GM18907 (cell line): ENCODE results near the gene ASPSCR1.

Source experiments
- ATAC-seq: cut with Tn5 transposase; IDR thresholded peaks from one replicate; pipeline ENCODE4 v1.9.1; 2021; ENCODE audit warnings: mild to moderate bottlenecking, moderate library complexity; ENCODE audit not compliant: unreplicated experiment

ASPSCR1 gene

DNA sequence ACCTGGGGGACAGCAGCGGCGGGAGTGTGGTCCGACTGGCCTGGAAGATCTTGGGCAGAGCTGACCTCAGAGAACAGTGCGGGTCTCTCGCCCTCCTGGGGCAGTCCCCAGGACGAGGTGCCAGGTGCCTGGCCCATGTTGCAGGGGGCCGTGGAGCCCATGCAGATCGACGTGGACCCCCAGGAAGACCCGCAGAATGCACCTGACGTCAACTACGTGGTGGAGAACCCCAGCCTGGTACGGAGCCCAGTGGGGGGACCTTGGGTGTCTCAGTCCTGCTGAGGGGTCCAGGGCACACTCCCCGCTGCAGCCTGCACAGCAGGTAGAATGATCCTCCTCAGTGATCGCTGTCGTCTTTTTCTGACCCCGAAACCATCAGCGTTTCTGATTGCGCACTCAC lies 75.7 kb downstream of the ASPSCR1 start:
- no peak for ATAC-seq

DNA sequence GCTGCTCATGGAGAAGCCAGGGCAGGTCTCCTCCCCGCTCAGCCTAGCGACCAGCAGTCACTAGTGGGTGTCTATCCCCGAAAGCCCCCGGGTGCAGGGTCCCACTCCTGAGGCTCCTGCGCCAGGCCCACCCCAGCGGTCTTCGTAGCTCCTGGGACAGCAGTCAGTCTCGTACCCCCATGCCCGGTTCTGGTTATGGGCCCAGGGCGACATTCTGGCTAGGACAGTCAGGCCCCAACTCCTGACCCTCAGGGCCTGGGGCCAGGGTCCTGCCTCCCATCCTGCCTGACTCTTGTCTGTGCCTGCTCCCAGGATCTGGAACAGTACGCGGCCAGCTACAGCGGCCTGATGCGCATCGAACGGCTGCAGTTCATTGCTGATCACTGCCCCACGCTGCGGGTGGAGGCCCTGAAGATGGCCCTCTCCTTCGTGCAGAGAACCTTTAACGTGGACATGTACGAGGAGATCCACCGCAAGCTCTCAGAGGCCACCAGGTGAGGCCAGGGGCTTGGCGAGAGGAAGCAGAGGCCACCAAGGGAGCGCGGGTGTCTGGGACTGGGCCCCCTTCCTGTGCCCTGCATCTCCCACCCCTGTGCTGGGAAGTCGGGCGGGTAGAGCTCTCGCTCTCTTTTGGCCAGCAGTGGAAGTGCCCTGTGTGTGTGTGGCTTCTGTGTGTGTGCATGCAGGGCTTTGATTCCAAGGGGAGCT lies 76.3 kb downstream of the ASPSCR1 start:
- ATAC-seq, result no peak

DNA sequence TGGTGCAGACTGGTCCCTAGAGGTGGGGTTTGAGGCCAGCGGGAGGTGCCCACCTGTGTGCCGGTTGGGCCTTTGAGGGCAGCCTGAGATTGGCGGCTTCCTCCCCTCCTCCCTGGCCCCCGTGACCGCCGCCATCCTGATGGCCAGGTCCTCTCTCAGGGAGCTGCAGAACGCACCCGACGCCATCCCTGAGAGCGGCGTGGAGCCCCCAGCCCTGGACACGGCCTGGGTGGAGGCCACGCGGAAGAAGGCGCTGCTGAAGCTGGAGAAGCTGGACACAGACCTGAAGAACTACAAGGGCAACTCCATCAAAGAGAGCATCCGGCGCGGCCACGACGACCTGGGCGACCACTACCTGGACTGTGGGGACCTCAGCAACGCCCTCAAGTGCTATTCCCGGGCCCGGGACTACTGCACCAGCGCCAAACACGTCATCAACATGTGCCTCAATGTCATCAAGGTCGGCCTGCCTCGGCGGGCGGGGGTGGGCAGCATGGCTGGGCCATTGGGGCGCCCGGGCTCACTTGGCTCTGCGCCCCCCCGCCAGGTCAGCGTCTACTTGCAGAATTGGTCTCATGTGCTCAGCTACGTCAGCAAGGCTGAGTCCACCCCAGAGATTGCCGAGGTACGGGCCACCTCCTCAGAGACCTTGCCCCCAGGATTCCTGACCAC lies 77.1 kb downstream of the ASPSCR1 start:
- ATAC-seq, result no peak

DNA sequence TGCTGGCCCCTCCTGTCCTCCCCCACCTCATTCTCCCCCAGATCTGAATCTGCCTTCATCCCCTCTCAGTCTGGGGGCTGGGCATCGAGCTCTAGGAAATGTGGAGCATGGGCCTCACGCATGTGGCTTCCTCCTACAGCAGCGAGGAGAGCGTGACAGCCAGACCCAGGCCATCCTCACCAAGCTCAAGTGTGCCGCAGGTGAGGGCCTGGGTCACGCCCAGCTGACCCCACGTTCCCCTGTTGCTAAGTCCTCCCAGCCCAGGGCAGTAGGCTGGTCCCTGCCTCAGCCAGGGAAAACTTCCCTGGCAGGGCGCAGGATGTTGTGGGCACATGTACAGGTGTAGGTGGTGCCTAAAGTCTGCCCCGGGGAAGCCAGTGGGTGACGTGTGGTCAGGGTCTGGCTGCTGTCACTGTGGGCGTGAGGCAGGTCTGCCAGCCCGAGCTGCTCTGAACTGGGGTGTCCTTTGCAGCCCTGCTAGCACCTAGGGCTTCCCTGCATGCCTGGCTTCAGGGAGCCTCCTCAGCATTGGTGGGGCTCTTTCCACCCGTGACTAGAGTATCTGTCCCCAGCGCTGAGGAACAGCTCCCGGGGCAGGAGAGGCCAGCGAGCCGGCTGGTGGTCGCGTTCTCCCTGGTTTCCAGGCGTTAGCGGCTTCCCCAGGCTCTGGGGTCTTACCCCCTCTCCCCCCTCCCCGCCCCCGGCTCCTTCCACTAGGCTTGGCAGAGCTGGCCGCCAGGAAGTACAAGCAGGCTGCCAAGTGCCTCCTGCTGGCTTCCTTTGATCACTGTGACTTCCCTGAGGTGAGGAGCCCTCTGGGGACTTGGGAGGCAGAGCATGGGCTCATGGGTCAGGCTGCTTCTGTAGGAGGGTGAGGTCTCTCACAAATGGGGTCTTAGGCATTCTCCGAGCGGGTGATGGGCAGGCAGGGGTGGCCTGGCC lies 77.9 kb downstream of the ASPSCR1 start:
- ATAC-seq, result no peak

DNA sequence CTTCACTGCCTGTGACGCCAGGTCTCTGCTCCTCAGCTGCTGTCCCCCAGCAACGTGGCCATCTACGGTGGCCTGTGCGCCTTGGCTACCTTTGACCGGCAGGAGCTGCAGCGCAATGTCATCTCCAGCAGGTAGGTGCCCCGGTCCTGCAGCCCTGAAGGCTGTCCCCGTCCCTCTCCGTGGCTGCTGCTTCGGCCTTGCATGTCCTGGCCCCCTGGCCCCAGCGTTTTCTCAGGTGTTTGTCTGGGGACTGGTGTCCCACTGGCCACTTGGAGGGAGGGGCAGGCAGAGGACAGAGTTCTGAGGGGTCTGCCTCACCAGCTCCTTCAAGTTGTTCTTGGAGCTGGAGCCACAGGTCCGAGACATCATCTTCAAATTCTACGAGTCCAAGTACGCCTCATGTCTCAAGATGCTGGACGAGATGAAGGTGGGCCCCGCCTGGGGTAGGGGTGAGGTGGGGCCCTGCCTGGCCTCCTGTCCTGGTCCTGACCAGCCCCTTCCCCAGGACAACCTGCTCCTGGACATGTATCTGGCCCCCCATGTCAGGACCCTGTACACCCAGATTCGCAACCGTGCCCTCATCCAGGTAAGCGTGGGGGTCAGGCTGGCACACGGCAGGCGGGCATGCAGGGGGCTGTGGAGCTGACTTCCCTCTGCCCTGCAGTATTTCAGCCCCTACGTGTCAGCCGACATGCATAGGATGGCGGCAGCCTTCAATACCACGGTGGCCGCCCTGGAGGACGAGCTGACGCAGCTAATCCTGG lies 78.7 kb downstream of the ASPSCR1 start:
- no peak for ATAC-seq

DNA sequence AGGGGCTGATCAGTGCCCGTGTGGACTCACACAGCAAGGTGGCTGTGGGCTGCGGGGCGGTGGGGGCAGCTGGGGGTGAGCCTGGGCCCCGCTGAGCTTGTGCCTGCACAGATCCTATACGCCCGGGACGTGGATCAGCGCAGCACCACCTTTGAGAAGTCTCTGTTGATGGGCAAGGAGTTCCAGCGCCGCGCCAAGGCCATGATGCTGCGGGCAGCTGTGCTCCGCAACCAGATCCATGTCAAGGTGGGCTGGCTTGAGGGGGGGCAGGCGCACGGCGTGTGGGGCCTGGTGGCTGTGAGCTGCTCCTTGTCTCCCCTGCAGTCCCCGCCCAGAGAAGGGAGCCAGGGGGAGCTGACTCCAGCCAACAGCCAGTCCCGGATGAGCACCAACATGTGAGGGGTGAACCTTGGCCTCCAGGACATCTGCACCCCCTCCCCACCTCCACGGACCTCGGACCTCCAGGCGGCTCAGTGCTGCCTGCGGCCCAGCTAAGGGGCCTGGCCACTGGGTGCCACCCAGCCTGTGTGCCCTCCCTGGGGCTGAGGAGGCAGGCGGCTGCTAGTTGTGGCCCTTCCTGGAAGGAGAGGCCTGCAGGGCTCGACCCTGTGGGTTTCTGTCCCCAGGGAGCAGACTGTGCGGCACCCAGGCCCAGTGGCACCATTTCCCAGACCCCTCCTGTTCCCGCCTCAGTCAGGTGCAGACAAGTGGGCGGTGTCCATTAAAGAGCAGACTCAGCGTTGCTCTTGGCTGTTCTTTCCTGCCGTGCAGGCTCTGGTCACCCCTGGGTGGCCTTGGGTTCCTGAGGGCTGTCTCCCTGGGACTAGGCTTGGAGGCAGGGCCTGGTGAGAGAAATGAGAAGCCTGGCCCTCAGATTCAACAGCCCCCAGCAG lies 79.5 kb downstream of the ASPSCR1 start:
- no peak for ATAC-seq

DNA sequence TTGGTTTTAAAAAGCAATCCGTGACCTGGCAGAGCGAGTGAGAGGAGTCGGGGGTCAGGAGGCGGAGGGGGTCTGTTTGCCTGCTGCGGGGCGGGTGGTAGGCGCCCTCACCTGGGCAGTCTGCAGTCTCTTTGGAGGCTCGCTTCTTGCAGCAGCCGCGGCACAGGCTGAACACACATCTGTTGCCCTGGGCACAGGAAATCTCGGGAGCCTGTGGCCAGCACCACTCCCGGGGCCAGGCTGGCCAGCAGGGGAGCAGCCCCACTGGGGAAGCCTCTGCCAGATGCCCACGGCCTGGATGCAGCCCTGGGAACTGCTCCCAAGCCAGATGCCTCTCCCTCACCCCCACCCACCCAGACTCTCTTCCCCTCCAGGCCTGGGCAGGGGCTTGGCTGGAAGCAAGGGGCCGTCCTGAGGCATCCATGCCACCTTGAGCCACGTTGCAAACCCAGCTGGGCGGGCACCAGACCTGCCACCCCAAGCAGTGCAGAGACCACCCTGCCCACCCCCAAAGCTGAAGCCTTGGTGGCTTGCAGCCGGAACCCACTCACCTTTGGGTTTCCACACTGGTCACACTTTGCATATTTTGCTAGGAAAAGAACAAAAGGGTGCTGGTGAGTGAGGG lies 80.9 kb downstream of the ASPSCR1 start:
- no peak for ATAC-seq

DNA sequence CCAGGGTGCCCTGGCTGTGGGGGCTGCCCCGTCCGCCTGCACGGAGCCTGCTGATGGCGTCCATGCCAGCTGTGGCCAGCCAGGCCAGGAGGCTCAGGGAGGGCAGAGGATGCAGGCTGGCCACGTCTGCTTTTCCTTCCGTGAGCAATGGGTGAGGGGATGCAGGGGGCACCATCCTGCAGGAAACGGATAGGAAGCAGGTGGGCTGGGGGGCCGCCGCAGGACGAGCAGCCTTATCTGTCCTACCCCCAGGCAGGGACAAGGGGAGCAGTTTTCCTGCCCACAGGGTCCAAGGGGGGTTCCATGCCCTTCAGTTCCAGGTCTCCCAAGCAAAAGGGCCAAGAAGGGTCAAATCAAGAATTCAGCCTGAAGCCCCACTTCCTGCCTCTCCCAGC lies 81.4 kb downstream of the ASPSCR1 start:
- ATAC-seq, result no peak

DNA sequence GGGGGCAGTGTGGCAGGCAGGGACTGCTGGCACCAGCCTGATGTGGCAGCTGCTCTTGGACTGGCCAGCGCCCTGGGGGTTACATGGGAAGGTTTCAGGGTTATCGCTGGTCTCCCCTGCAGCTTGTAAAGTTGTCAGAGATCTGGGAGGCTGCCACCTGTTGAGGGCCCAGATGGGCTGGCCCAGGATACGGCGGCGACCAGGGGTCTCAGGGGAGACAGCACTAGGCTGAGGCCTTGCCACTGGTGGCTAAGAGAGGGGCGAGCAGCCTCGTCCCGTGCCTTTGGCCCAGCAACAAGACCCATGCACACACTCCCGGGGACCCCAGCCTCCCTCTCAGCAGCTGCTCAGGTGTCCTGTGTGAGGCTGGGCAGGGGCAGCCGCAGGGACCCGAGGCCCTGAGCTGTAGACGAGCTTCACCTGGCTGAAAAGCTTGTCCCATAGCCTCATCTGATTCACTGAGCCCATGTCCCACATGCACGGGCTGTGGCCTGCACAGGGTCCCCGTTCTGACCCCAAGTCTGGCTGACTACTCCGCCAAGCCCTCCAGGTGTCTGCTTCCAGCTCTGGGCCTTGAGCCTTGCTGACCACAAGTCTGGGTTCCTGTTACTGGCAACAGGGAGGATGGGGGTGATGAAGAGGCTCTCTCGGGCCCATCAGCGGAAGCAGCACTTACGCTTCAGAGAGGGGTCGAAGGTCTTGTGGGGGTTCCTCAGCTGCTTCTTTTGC lies 82.0 kb downstream of the ASPSCR1 start:
- ATAC-seq, result no peak

DNA sequence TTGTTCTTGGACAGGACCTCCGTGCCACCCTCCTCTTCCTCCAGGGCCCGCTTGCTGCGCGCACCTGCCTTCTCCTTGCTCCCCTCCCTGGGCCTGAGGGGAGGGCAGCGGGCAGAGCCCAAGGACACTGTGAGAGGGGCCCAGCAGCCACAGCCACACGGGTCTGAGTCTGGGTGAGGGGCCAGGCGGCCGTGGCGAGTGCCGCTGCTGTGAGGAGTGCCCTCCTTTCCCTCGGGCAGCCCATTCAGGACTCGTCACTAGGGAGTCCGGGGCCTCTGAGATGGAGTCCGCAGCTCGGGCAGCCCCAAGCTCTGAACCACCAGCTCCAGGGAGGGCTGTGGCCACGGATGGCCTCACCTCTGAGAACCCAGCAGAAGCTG lies 82.6 kb downstream of the ASPSCR1 start:
- ATAC-seq, result no peak

DNA sequence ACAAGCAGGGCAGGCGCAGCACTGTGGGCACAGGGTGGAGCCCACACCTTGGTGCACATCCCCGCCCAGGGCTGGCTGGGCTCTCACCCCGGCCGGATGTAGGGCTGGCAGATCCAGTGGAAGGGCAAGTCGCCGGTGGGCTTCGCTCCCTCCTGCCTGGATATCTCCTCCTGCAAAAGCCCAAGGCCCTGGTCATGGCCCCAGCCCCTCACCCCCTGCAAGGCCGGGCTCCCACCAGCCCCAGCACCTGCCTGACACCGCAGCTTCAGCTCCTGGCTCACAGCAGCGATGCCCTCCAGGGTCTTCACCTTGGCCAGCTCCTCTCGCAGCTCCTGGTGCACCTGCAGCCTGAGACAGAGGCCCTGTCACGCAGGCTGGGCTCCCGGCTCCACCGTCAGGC lies 83.2 kb downstream of the ASPSCR1 start:
- no peak for ATAC-seq

DNA sequence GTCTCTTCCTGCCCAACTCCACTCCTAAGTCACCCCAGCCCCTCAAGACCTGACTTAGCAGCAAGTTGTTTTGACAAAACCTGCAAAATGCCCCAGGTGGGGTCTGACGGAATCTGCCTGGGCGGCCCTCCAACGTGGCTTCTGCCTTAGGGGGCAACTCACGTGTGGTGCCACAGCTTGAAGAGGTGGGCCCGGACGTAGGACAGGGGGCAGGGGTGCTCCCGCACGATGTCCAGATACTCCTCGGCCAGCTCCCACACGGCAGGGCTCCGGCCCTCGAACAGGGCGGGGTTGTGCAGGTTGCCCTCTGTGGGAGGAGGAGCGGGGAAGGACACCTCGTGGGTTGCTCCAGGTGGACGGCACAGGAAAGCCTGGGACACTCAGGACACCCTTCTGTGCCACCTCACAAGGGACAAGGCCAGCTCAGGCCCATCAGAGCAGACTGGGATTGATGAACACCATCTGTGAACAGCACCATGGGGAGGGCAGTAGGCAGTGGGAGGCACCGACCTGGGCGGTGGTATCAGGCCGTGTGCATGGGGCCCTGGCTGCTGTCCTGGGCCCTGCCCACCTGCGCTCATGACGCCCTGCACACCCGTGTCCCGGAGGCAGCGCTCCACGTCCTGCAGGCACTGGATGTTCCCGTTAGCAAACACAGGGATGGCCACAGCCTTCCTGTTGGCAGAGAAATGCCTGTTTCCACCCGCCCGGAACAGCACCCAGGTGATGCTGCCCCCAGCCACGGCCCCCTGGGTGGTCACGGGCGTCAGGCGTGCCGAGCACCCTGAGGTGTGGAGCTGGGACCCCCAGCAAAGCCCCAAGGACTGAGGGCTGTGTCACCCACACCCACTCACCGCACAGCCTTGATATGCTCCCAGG lies 83.9 kb downstream of the ASPSCR1 start:
- no peak for ATAC-seq

DNA sequence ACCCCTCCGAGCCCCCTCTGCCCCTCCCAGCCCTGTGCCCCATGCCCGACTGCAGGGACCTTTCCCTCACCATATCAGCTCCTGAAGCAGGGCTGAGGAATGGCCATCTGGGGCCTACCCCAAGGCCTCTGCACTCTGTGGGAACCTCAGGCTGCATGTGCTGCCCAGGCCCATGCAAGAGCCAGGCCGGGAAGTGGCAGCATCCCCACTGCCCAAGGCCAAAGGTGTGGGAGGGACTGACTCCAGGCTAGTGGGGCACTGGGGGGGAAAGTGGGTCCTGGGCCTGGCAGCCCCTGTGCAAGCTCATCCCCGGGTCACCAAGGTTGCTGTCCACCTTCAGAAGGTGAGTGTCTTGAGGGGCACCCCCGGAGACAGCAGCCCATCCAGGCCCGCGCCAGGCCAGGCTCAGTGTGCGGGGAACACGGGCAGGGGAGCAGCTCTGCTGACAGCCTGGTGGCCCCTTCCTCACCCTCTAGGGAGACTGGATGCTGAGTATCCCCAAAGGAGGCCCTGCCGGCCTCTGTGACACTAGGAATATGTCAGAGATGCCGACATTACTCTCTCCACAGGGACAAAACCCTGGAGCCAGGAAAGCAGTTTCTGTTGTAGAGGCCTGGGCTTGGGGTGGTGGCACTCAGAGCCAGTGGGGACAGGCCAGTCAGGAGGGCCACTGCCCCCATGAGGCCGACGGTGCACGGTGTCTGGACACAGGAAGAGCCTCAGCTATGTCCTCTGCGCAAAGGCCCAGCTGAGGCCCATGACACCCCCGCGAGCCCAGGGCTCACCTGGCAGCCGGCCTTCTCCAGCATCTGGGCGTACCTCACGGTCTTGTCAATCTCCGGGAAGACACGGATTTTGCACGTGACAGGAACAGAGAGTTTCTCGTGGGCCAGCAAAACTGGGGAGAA lies 84.9 kb downstream of the ASPSCR1 start:
- ATAC-seq, result no peak

DNA sequence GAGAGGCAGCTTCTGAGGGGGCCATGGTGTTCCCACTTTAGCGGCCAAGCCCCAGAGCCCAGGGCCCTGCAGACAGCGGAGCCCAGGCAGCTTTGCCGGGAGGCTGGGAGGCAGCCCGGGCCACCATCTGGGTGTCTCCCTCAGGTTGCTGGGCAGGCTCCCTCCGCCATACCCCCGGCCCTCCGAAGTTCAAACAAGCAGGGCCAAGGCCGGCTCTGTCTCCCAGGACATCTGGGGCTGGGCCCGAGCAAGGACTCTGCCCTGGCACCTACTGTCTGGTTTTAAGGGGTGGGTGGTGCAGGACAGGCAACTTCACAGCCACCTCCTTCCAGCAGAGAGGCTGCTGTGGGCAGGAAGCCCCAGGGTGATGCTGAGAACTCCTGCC lies 85.5 kb downstream of the ASPSCR1 start:
- ATAC-seq, result no peak

DNA sequence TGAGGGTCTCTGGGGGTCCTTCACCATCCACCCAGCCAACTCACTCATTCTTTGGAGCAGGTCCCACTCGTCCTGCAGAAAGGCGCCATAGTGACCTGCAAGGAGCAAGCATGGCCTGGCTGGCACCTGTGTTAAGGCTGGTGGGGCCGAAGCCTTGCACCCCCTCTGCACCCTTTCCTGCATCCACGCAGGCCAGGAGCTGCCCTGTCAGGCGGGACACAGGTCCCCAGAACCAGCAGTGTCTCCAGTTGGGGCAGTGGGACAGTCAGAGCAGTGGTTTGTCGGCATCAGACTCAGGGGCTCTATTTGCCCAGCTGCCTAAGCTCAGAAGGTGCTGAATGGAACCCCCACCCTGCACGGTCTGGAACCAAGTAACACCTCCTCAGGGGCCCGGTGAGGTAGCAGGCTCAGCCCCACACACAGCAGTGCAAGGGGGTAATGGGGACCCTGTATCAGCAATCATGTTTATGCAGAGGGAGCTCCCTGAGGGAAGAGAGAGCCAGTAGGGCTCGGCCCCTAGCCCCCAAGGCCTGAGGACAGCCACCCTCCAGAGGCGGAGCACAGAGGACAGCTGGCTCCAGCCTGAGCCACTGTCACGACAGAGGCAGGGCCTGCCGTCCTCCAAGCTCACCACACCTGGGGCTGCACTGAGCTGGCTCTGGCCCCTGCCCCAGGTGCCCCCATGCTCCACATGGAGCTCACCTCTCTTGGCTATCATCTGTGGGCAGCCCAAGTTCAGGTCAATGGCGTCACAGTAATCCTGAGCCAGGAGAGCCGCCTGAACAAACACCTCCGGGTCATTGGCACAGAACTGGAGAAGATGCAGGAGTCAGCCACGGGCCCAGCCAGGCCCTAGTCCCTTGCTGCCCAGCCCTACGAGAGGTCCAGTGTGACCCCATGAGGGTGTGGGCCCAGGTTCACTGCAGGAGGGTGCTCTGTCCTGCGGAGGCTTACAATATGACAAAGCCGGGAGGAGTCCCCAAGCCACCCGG lies 86.3 kb downstream of the ASPSCR1 start:
- ATAC-seq, result no peak
